Psoas muscle (tissue), 8 donors: ENCODE measurements around the gene C16orf74. TPM values are rescaled to one million over a fixed set of nuclear protein-coding genes. Genes with fewer than 3 reads are reported as not detected.

ENCODE experiments used
- ATAC-seq, 4 donors: fragments of 200-7000 bp; cut with Tn5 transposase; one replicate each; pipeline ENCODE4 v1.9.1; 2020; ENCODE audit warnings: moderate library complexity in 3 of 4, mild to moderate bottlenecking in 2 of 4
- DNase-seq, 2 donors: peaks; one replicate each; pipeline ENCODE4 v3.0.0-alpha.2; 2020
- H3K27ac ChIP-seq: fragments of 200-600 bp; one replicate; pipeline ENCODE4 v1.8.0; 2022
- H3K27me3 ChIP-seq, 3 donors: fragments of 200-600 bp in 1 of 3; one replicate each; pipeline versions ENCODE4 v1.6.1 to v1.8.0; 2013 to 2022; ENCODE audit warnings: low read length in 2 of 3, mild to moderate bottlenecking in 2 of 3, moderate library complexity in 1 of 3; ENCODE audit not compliant: insufficient read depth in 3 of 3
- H3K36me3 ChIP-seq, 2 donors: fragments of 200-600 bp in 1 of 2; one replicate each; pipeline versions ENCODE4 v1.6.1 to v1.8.0; 2013 to 2022; ENCODE audit warnings: low read depth in 1 of 2, mild to moderate bottlenecking in 1 of 2, moderate library complexity in 1 of 2; ENCODE audit not compliant: insufficient read depth in 1 of 2
- H3K4me1 ChIP-seq: fragments of 200-600 bp; one replicate; pipeline ENCODE4 v1.8.0; 2022
- H3K4me3 ChIP-seq: fragments of 200-600 bp; one replicate; pipeline ENCODE4 v1.8.0; 2022; ENCODE audit warnings: mild to moderate bottlenecking
- H3K9me3 ChIP-seq: fragments of 200-600 bp; one replicate; pipeline ENCODE4 v1.8.0; 2022
- CTCF ChIP-seq: fragments of 200-600 bp; IDR thresholded peaks from one replicate; pipeline ENCODE4 v1.8.0; 2022; ENCODE audit warnings: antibody characterized with exemption
- WGBS, 3 donors: extraction: QIAGEN DNeasy Blood & Tissue Kit; methylation state at CpG; one replicate each; pipeline versions ENCODE4 v1.1.6 to v1.1.7; 2013; 5-methylcytosine and 5-hydroxymethylcytosine counted together
- intact Hi-C, 2 donors: fragments of 100-400 bp; cut with DNase I; formaldehyde crosslinking; loops; one replicate each; pipeline versions ENCODE4 v1.11.0 to v1.14.2; 2022
- polyA plus RNA-seq, 3 donors: library from polyadenylated mRNA; stranded (reverse); fragments of 200-250 nt; gene quantifications; one replicate each; pipeline ENCODE4 v1.2.3, GENCODE V29; 2013
- total RNA-seq, 4 donors: library from RNA; stranded (reverse); fragmentation: NEBNext Ultra II Directional in 2 of 4; extraction: Animal tissue kit (Norgen Biotek cat#: 25700) in 2 of 4; gene quantifications; one replicate each; pipeline versions ENCODE4 v1.2.1 to v1.2.4, GENCODE V29; 2021 to 2023
- donor health status: healthy with polysubstance abuse.
- donor health status: DM: no; HTN: no; CAD: no; lungs with moderate emphysema.
- donor health status: Bipolar disorder and iron deficiency.
- donor health status: healthy.
- donor health status: DM: yes; HTN: yes; CAD: no.
- donor health status: DM: no; HTN: no; CAD: no.
- donor health status: DM: no; HTN: no; CAD: no.
- donor health status: DM: yes; HTN: yes; CAD: no.

C16orf74 gene
- total and polyA plus RNA-seq, 7 donors, result 0.13 to 3.8 (median 0.24) TPM; not detected in 2

GRCh38 chr16:85753976-85754375 is 3.1 kb upstream of the C16orf74 start:
- Histone ChIP-seq H3K36me3 (no peaks in the 10 kb centered on the region), H3K4me1 (peaks cover 11% of the 10 kb centered on the region), H3K9me3 (no peaks in the 10 kb centered on the region), H3K4me3 (no peak overlapping the region), H3K27me3 (peaks cover 0 to 24% (median 0%) of the 10 kb centered on the region in 3 donors), H3K27ac (no peak overlapping the region)
- 79 to 80% (median 80%) methylated on average over 7 of the region's 7 CpGs for whole genome bisulfite sequencing, 3 donors
- intact Hi-C loops, result no loop called here
- ATAC-seq (no peak), DNase-seq (no peak)
- no peak for TF ChIP-seq CTCF

GRCh38 chr16:85753559-85753958 is 2.7 kb upstream of the C16orf74 start:
- Histone ChIP-seq H3K9me3 (no peaks in the 10 kb centered on the region), H3K27ac (no peak overlapping the region), H3K36me3 (no peaks in the 10 kb centered on the region), H3K4me1 (peaks cover 11% of the 10 kb centered on the region), H3K27me3 (peaks cover 0 to 28% (median 0%) of the 10 kb centered on the region in 3 donors), H3K4me3 (no peak overlapping the region)
- ATAC-seq (no peak), DNase-seq (no peak)
- no peak for TF ChIP-seq CTCF
- intact Hi-C loops, result no loop called here
- WGBS, 3 donors, result 63 to 67% (median 64%) methylated on average over 6 of the region's 6 CpGs

GRCh38 chr16:85752511-85753420 is 1.9 kb upstream of the C16orf74 start:
- Histone ChIP-seq H3K9me3 (no peaks in the 10 kb centered on the region), H3K4me1 (peaks cover 11% of the 10 kb centered on the region), H3K4me3 (no peak overlapping the region), H3K27ac (no peak overlapping the region), H3K36me3 (no peaks in the 10 kb centered on the region), H3K27me3 (peaks cover 0 to 31% (median 0%) of the 10 kb centered on the region in 3 donors)
- DNase-seq, result no peak
- no peak for TF ChIP-seq CTCF
- 38 to 45% (median 42%) methylated on average over 21 of the region's 21 CpGs for WGBS, 3 donors
- ATAC-seq, result peak in 3 of 4 donors; percentile 45 to 64 (median 63)
- intact Hi-C loops, result no loop called here

- peaks cover 0 to 31% (median 0%) of the 10 kb centered on the region in 3 donors for H3K27me3 ChIP-seq
- no peak overlapping the region for H3K27ac ChIP-seq
- no peaks in the 10 kb centered on the region for H3K36me3 ChIP-seq
- TF ChIP-seq CTCF, result no peak
- DNase-seq (no peak), ATAC-seq (peak in 1 of 4 donors; percentile 23)
- no peaks in the 10 kb centered on the region for H3K9me3 ChIP-seq
- H3K4me1 ChIP-seq, result peaks cover 11% of the 10 kb centered on the region
- peak overlapping the region; percentile 68 for H3K4me3 ChIP-seq
- WGBS, 3 donors, result 33 to 41% (median 37%) methylated on average over 15 of the region's 15 CpGs
- intact Hi-C loops, result no loop called here
Observed at GRCh38 chr16:85751698-85752501, 1.0 kb upstream of the C16orf74 start.
